Natural killer cell treated with Interleukin-12 subunit alpha and Interleukin-12 subunit beta and Interleukin-15 and Interleukin-18, amount 100 ng/mL, for 72 hours (primary cell): ENCODE data around the gene FSTL3. TPM values are rescaled to one million over a fixed set of nuclear protein-coding genes. Genes with fewer than 3 reads are reported as not detected.
A peak's percentile ranks its signal among the peaks of the same experiment; 100 is the strongest.
"Not testable (repeated sequence)": the region's sequence is repeated elsewhere in the genome, so short reads cannot be mapped to it uniquely, and the experiment has no call there.

Experiments used
- ATAC-seq, 2 donors: fragments of 150-1000 bp; cut with Tn5 transposase in 1 of 2; sonication (Bioruptor Pico), chemical (Tn5 transposase) in 1 of 2; 2 replicates each; pipeline ENCODE4 v1.10.0; 2021
- DNase-seq: peaks from one replicate; pipeline ENCODE4 v3.0.0; 2022; ENCODE audit warnings: low spot score
- H3K27ac Mint-ChIP-seq, 2 donors: 1 replicate in 1 of 2; 2 replicates in 1 of 2; pipeline ENCODE4 v1.8.0; 2022; ENCODE audit warnings: mixed read lengths in 2 of 2, mild to moderate bottlenecking in 1 of 2, moderate library complexity in 1 of 2
- H3K27me3 Mint-ChIP-seq, 2 donors: 1 replicate in 1 of 2; 2 replicates in 1 of 2; pipeline ENCODE4 v1.8.0; 2022; ENCODE audit warnings: mixed read lengths in 2 of 2
- H3K36me3 Mint-ChIP-seq: one replicate; pipeline ENCODE4 v1.8.0; 2022; ENCODE audit warnings: mixed read lengths
- H3K4me1 Mint-ChIP-seq, 2 donors: 1 replicate in 1 of 2; 2 replicates in 1 of 2; pipeline ENCODE4 v1.8.0; 2022; ENCODE audit warnings: low read depth in 2 of 2, mixed read lengths in 2 of 2, mild to moderate bottlenecking in 1 of 2
- H3K4me3 Mint-ChIP-seq: one replicate; pipeline ENCODE4 v1.8.0; 2022; ENCODE audit warnings: mixed read lengths
- H3K9me3 Mint-ChIP-seq: 2 replicates; pipeline ENCODE4 v1.8.0; 2022; ENCODE audit warnings: mixed read lengths
- total RNA-seq, 2 donors: library from RNA; stranded (reverse); gene quantifications; one replicate each; pipeline ENCODE4 v1.2.3, GENCODE V29; 2022

FSTL3 gene
- total RNA-seq, 2 donors from 2014 or later = 1.7 to 3.6 TPM

- Mint-ChIP-seq H3K27ac (peak overlapping the region; percentile 94 to 95), H3K9me3 (no peaks in the 10 kb centered on the region), H3K27me3 (no peaks in the 10 kb centered on the region), H3K4me3 (peak overlapping the region; percentile 86), H3K4me1 (peaks cover 35 to 41% of the 10 kb centered on the region in 2 donors), H3K36me3 (no peaks in the 10 kb centered on the region)
- peak; percentile 80 for DNase-seq
- peak; percentile 45 to 51 for ATAC-seq
Observed at GRCh38 chr19:661427-662196, 14.6 kb upstream of the FSTL3 start.

DNA sequence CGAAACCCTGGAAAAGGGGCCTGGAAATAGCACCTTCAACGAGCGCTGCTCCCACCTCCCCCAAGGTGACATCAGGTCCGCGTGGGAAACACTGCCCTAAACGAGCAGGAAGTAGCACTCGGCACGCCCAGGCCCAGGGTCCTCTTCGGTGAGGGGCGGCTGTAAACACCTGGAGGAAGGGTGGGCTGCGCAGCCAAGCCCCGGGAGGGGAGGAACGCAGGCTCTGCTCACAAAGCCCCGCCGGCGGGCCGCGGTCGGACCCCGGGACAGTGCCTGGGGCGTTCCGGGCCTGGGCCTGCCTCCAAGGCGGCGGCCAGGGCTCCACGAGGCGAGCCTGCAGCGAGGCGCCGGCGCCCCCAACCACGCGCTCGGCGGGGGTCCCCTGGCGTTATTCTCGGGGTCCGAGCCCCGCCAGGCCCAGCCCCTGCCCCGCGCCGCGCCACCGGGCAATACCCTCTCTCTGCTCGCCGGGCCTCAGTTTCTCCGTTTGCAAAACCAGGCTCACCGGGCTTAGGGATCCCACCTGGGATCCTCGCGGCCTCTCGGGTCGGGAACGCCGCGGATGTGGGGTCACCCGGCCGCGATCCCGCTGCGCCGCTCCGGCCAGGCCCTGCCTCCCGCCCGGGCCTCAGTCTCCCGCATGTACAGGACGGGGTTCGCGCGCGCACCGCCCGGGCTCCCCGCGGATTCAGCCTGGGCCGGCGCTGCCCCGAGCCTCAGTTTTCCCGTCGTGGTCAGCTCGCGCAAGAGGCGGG is 13.8 kb upstream of the FSTL3 start:
- no peaks in the 10 kb centered on the region for H3K36me3 Mint-ChIP-seq
- ATAC-seq = peak in 1 of 2 donors; percentile 42
- peaks cover 35 to 37% of the 10 kb centered on the region in 2 donors for H3K4me1 Mint-ChIP-seq

GRCh38 chr19:662962-663681 is 13.1 kb upstream of the FSTL3 start, which contains the start of gene RNF126:
RNF126 (minus strand) TSS chr19:663214; CDS start chr19:663121, 93 bp downstream.
- ATAC-seq (peak; percentile 79 to 87), DNase-seq (peak; percentile 93)
- Mint-ChIP-seq H3K4me3 (peak within 1 kb of the TSS; percentile 86), H3K36me3 (no peaks in the 10 kb centered on the region), H3K4me1 (peaks cover 35% of the 10 kb centered on the region in 2 donors), H3K27me3 (no peaks in the 10 kb centered on the region), H3K27ac (peak within 1 kb of the TSS; percentile 94 to 95), H3K9me3 (no peaks in the 10 kb centered on the region)

More for the DNA sequence above, 13.8 kb upstream of the FSTL3 start:
- no peaks in the 10 kb centered on the region for H3K9me3 Mint-ChIP-seq
- DNase-seq = peak; percentile 80
- H3K27ac Mint-ChIP-seq = peak overlapping the region; percentile 94 to 95
- H3K4me3 Mint-ChIP-seq = peak overlapping the region; percentile 86
- H3K27me3 Mint-ChIP-seq = no peaks in the 10 kb centered on the region

DNA sequence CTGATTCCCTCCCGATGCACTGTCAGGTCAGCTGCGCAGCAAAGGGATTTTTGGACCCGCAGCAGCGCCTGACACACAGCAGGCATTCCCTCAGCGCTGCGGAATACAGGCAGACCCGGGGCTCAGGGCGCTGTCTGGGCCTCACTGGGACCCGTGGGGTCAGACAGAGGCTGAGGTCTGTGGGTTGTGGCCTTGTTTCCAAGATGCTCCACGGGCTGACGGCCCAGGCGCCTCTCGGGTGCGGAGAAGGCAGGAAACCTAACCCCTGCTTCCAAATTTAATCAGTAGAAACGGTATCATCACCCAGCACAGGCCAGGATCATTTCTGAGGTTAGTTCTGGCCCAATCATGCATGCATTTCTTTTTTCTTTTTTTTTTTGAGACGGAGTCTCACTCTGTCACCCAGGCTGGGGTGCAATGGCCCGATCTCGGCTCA is 12.5 kb upstream of the FSTL3 start:
- no peak for DNase-seq
- no peaks in the 10 kb centered on the region for H3K27me3 Mint-ChIP-seq
- peak overlapping the region; percentile 82 to 88 for H3K27ac Mint-ChIP-seq

GRCh38 chr19:664913-665443 is 11.2 kb upstream of the FSTL3 start:
- Mint-ChIP-seq H3K4me3 (peak overlapping the region; percentile 69), H3K9me3 (no peaks in the 10 kb centered on the region), H3K4me1 (peaks cover 23% of the 10 kb centered on the region in 2 donors), H3K27me3 (peaks cover 0 to 3% of the 10 kb centered on the region in 2 donors), H3K27ac (peak overlapping the region; percentile 65 to 82), H3K36me3 (no peaks in the 10 kb centered on the region)
- ATAC-seq = no peak
- DNase-seq = no peak

More for the DNA sequence above, 12.5 kb upstream of the FSTL3 start:
- Mint-ChIP-seq H3K4me3 (peak overlapping the region; percentile 86), H3K36me3 (no peaks in the 10 kb centered on the region), H3K4me1 (peaks cover 32 to 34% of the 10 kb centered on the region in 2 donors), H3K9me3 (no peaks in the 10 kb centered on the region)
- ATAC-seq = no peak

- H3K27ac Mint-ChIP-seq, DNase-seq, H3K27me3 Mint-ChIP-seq, H3K4me1 Mint-ChIP-seq, ATAC-seq, H3K9me3 Mint-ChIP-seq, H3K4me3 Mint-ChIP-seq, H3K36me3 Mint-ChIP-seq: not testable (repeated sequence)
Observed at GRCh38 chr19:666985-667573, 9.1 kb upstream of the FSTL3 start.

DNA sequence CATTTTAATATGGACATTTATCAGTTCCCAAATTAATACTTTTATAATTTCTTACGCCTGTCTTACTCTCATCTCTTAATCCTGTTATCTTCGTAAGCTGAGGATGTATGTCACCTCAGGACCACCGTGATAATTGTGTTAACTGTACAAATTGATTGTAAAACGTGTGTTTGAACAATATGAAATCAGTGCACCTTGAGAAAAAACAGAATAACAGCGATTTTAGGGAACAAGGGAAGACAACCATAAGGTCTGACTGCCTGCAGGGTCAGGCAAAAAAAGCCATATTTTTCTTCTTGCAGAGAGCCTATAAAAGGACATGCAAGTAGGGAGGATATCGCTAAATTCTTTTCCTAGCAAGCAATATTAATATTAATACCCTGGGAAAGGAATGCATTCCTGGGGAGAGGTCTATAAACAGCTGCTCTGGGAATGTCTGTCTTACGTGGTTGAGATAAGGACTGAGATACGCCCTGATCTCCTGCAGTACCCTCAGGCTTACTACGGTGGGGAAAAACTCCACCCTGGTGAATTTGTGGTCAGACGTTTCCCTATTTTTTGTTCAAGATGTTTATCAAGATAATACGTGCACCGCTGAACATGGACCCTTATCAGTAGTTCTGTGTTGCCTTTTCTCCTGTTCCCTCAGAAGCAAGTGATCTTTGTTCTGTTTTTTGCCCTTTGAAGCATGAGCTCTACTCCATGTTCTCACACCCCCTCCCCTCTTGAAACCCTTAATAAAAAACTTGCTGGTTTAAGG is 7.3 kb upstream of the FSTL3 start:
- H3K4me1 Mint-ChIP-seq, H3K4me3 Mint-ChIP-seq, DNase-seq, H3K27ac Mint-ChIP-seq, H3K27me3 Mint-ChIP-seq, ATAC-seq, H3K36me3 Mint-ChIP-seq, H3K9me3 Mint-ChIP-seq: not testable (repeated sequence)

- no peak for DNase-seq
- Mint-ChIP-seq H3K9me3 (no peaks in the 10 kb centered on the region), H3K36me3 (no peaks in the 10 kb centered on the region), H3K4me1 (peaks cover 0 to 5% of the 10 kb centered on the region in 2 donors), H3K4me3 (no peak overlapping the region), H3K27ac (no peak overlapping the region), H3K27me3 (peaks cover 6 to 14% of the 10 kb centered on the region in 2 donors)
- no peak for ATAC-seq
Observed at GRCh38 chr19:670609-671075, 5.5 kb upstream of the FSTL3 start.

DNA sequence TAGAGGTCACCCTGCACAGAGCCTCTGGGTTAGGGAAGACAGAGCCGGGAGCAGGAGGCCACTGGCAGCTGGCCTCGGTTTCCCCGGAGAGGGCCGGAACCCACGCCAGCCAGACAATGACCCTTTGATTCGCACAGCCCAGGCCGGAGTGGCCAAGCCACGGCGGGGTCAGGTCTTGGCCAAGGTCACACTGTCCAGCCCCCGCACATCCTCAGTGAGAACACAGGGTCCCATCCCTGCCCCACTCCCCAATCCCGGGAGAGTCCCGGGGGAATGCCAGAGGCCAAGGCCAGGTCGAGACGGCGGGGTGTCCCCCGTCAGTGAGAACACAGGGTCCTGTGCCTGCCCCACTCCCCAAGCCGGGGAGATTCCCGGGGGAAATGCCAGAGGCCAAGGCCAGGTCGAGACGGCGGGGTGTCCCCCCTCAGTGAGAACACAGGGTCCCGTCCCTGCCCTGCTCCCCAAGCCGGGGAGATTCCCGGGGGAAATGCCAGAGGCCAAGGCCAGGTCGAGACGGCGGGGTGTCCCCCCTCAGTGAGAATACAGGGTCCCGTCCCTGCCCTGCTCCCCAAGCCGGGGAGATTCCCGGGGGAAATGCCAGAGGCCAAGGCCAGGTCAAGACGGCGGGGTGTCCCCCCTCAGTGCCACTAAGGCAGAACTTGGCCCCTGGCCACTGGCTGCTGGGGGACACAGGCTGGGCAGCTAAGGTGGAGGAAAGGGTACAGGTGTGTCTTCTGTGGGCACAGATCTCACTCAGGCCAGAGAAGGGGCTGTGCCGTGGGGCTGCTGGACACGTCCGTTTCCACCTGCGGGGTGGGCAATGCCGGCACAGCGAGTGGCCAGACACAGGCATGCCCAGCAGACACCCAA is 1.7 kb upstream of the FSTL3 start:
- no peak overlapping the region for H3K27ac Mint-ChIP-seq
- no peaks in the 10 kb centered on the region for H3K9me3 Mint-ChIP-seq
- H3K36me3 Mint-ChIP-seq = no peaks in the 10 kb centered on the region
- peaks cover 6 to 10% of the 10 kb centered on the region in 2 donors for H3K27me3 Mint-ChIP-seq
- no peak overlapping the region for H3K4me3 Mint-ChIP-seq
- ATAC-seq (no peak), DNase-seq (no peak)
- H3K4me1 Mint-ChIP-seq = peaks cover 0 to 5% of the 10 kb centered on the region in 2 donors

DNA sequence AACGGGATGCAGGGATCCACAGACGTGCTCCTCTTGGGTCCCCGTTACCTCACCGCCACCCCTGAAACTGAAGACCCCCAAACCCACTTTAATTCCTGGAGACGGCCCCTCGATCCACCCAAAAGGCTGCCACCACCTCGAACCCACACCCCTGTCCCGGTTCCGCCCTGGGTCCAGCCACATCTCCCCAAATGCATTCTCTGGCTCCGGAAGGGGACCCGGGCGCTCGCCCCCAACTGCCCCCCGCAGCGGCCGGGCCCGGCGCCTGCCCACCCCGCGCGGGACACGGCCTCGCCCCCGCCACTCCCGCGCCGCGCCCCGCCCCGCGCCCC is 219 bp upstream of the FSTL3 start:
- Mint-ChIP-seq H3K36me3 (no peaks in the 10 kb centered on the region), H3K4me1 (peaks cover 0 to 5% of the 10 kb centered on the region in 2 donors), H3K9me3 (no peaks in the 10 kb centered on the region), H3K27ac (no peak overlapping the region), H3K4me3 (no peak overlapping the region), H3K27me3 (peaks cover 6 to 10% of the 10 kb centered on the region in 2 donors)
- no peak for ATAC-seq
- DNase-seq = no peak

- DNase-seq (no peak), ATAC-seq (no peak)
- Mint-ChIP-seq H3K36me3 (no peaks in the 10 kb centered on the region), H3K27me3 (peaks cover 6 to 10% of the 10 kb centered on the region in 2 donors), H3K4me1 (peaks cover 0 to 5% of the 10 kb centered on the region in 2 donors), H3K9me3 (no peaks in the 10 kb centered on the region), H3K27ac (no peak overlapping the region), H3K4me3 (no peak overlapping the region)
Observed at GRCh38 chr19:677201-677600, 1.0 kb downstream of the FSTL3 start.
